ENCODE data around the gene NFATC2IP.

DNA sequence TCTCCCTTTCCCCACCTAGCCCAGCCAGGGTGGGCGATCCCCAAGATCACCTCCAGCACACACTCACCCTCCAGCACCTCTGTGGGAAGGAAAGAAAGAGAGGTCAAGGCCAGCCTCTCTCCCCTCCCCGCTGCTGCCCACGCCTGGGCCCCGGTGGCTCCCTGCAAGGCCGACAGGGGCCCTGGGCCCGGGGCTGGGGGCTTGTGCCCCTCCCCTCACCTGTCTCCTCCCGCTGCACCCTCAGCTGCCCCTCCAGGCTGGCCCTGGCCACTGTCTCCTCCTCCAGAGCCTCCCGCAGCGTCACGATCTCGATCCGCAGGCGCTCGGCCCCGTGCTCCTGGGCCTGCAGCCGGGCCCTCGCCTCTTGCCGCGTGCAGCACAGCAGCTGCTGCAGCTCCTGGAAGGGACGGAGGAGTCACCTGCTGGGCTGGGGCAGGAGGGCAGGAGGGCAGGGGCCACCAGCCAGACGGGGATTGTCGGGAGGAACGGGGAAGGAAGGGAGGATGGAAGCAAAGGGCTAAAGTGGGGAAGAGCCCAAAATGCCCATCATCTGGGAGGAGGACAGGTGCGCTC is 44.9 kb upstream of the NFATC2IP start:
- TF ChIP-seq, protein P1, sequence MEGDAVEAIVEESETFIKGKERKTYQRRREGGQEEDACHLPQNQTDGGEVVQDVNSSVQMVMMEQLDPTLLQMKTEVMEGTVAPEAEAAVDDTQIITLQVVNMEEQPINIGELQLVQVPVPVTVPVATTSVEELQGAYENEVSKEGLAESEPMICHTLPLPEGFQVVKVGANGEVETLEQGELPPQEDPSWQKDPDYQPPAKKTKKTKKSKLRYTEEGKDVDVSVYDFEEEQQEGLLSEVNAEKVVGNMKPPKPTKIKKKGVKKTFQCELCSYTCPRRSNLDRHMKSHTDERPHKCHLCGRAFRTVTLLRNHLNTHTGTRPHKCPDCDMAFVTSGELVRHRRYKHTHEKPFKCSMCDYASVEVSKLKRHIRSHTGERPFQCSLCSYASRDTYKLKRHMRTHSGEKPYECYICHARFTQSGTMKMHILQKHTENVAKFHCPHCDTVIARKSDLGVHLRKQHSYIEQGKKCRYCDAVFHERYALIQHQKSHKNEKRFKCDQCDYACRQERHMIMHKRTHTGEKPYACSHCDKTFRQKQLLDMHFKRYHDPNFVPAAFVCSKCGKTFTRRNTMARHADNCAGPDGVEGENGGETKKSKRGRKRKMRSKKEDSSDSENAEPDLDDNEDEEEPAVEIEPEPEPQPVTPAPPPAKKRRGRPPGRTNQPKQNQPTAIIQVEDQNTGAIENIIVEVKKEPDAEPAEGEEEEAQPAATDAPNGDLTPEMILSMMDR (conservative IDR thresholded peaks at IDR 0.05; ENCODE audit: low read depth, low read length), result no peak
- no peak for TF ChIP-seq EZH2 (IDR thresholded peaks at IDR 0.05; ENCODE audit: borderline replicate concordance, low read depth, low read length, poor library complexity, severe bottlenecking)

All from A673 (cell line).